K562 (cell line): ENCODE measurements around the gene ZNF548. TPM values are rescaled to one million over a fixed set of nuclear protein-coding genes. Genes with fewer than 3 reads are reported as not detected.

Experiments used
- CCNT2 ChIP-seq: IDR thresholded peaks from 2 replicates; pipeline ENCODE4 v1.6.1; 2011; ENCODE audit warnings: borderline replicate concordance, low read depth, mild to moderate bottlenecking, moderate library complexity, mixed read lengths, low read length; ENCODE audit not compliant: insufficient read length; ENCODE audit errors: extremely low read depth
- CEBPG ChIP-seq, 3 experiments: fragments of 200-800 bp in 1 of 3; sonication (Bioruptor generic) in 1 of 3; sonication (generic) in 1 of 3; formaldehyde crosslinking in 1 of 3; IDR thresholded peaks in 2 of 3; conservative IDR thresholded peaks in 1 of 3; 2 replicates each; pipeline versions ENCODE4 v1.6.1 to v1.8.0; 2016 to 2022; ENCODE audit warnings: missing compliant biosample characterization in 2 of 3, missing genetic modification characterization in 2 of 3, mild to moderate bottlenecking in 1 of 3, missing genetic modification reagents in 1 of 3
- CTBP1 ChIP-seq: fragments of 450-650 bp; IDR thresholded peaks from 2 replicates; pipeline ENCODE4 v1.6.1; 2016; ENCODE audit warnings: borderline replicate concordance
- MNT ChIP-seq, 2 experiments: fragments of 450-650 bp; conservative IDR thresholded peaks; 2 replicates each; pipeline ENCODE4 v1.6.1; 2017; ENCODE audit warnings: mild to moderate bottlenecking in 2 of 2, moderate library complexity in 2 of 2
- POLR2A ChIP-seq: fragments of 450-650 bp; conservative IDR thresholded peaks from 2 replicates; pipeline ENCODE4 v1.6.1; 2016
- SIN3A ChIP-seq, 2 experiments: fragments of 150-350 bp in 1 of 2; IDR thresholded peaks; 2 replicates each; pipeline ENCODE4 v1.6.1; 2011 to 2016; ENCODE audit warnings: borderline replicate concordance in 2 of 2, low read depth in 2 of 2, low read length in 2 of 2, mild to moderate bottlenecking in 2 of 2, moderate library complexity in 2 of 2; ENCODE audit not compliant: control insufficient read depth in 1 of 2
- SMARCE1 ChIP-seq: fragments of 450-650 bp; IDR thresholded peaks from 2 replicates; pipeline ENCODE4 v1.7.1; 2016; ENCODE audit warnings: mild to moderate bottlenecking
- ZBTB40 ChIP-seq, 2 experiments: fragments of 450-650 bp in 1 of 2; sonication (generic) in 1 of 2; formaldehyde crosslinking in 1 of 2; IDR thresholded peaks; 2 replicates each; pipeline versions ENCODE4 v1.7.1 to v1.9.0; 2016 to 2022; ENCODE audit warnings: inconsistent platforms in 1 of 2, mild to moderate bottlenecking in 1 of 2, missing genetic modification reagents in 1 of 2
- polyA plus RNA-seq, 8 experiments: library from polyadenylated mRNA; depleted of rRNA in 4 of 8; stranded (reverse) in 5 of 8; unstranded in 3 of 8; fragments of >200 nt; fragmentation: Nextera tagmentation in 2 of 8; fragmentation: Illumina TruSeq in 1 of 8; extraction: Ambion mirVana in 2 of 8; extraction: Trizol in 1 of 8; gene quantifications; 2 replicates each; pipeline versions ENCODE4 v1.2.1 to v1.2.3, GENCODE V29; 2011 to 2014; ENCODE audit warnings: inconsistent platforms in 1 of 8, missing spikeins in 1 of 8
- total RNA-seq, 7 experiments: library from RNA; depleted of rRNA in 6 of 7; stranded (reverse); fragments of >200 nt in 6 of 7; fragmentation: Illumina TruSeq in 2 of 7; extraction: Trizol in 2 of 7; gene quantifications; 2 replicates each; pipeline versions ENCODE4 v1.2.1 to v1.2.3, GENCODE V29; 2011 to 2021; ENCODE audit warnings: low replicate concordance in 1 of 7
- TF ChIP-seq, protein P1 (sequence below): conservative IDR thresholded peaks from 2 replicates; pipeline ENCODE4 v1.6.1; 2011; ENCODE audit warnings: low read depth, mild to moderate bottlenecking, low read length; ENCODE audit not compliant: control insufficient read depth
- TF ChIP-seq, protein P2 (sequence below): fragments of 200-800 bp; sonication (Bioruptor generic); IDR thresholded peaks from 2 replicates; pipeline ENCODE4 v1.6.1; 2017; ENCODE audit warnings: missing genetic modification characterization, missing compliant biosample characterization

ZNF548 gene
- total and polyA plus RNA-seq, 9 of the 15 experiments (the other 6 are each of a cell fraction or from before 2014, with no cell fraction given), result 1.5 to 8.7 (median 4.5) TPM

DNA sequence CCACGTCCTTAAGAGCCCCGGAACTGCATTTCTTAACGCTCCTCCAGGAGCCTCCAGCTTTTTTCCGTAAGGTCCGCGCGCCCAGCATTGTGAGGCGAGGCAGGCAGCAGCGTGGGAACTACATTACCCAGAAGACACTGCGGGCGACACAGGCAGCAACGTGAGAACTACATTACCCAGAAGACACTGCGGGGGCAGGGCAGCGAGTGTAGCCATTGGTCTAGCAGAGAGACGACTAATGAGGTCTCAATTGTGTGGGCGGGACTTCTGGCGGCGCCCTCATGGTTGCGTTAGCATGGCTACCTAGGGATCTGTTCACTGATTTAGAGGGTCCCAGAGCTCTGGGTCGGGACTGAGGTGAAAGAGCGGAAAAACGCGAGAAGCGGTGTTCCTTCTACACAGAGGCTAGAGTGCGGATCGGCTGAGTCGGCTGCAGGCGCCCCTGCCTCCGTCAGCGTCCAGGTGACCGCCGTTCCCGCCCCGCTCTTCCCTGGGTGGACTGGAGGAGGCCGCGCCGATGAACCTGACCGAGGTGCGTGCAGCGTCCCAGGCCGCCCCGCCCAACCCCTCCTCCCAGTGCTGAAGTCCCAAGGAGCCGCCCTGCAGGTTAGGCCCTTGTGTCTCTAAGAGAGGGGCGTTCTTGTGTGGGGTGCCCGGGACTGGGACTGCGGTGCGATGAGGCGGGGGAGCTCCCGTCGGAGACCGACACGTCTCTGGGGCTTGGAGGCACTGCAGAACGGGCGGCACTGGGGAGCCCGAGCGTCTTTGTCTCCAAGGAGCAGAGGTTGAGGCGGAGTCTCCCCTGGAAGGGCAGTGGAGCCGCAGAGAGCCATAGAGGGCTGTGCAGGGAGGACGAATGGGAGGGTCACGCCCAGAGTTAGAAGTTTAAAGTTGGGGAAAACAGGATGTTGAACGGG, 45.7 kb downstream of the ZNF548 start, which contains the start of gene ZNF749 (continued):
- TF ChIP-seq CCNT2 (peak; percentile 18), MNT (conservative IDR thresholded peaks at IDR 0.05) (peak; percentile 80 to 89; a peak in 3 of 4 replicates), SIN3A (IDR thresholded peaks at IDR 0.05; ENCODE audit: borderline replicate concordance in 2 of 2, control insufficient read depth in 1 of 2, low read depth in 2 of 2, low read length in 2 of 2) (peak; percentile 30 to 42; a peak in 2 of 4 replicates), POLR2A (peak; percentile 83), CEBPG (CRISPR knock-in tag; IDR thresholded peaks at IDR 0.05) (no peak), CEBPG (tag; conservative IDR thresholded peaks at IDR 0.05 in 1 of 2, IDR thresholded peaks at IDR 0.05 in 1 of 2) (peak in 1 of 2 experiments; percentile 43; a peak in 1 of 4 replicates), CTBP1 (peak; percentile 34; the same call in 1 of the 2 replicates), SMARCE1 (no peak), ZBTB40 (IDR thresholded peaks at IDR 0.05) (peak; percentile 79), ZBTB40 (CRISPR knock-in tag; IDR thresholded peaks at IDR 0.05) (no peak)
- TF ChIP-seq, protein P1, sequence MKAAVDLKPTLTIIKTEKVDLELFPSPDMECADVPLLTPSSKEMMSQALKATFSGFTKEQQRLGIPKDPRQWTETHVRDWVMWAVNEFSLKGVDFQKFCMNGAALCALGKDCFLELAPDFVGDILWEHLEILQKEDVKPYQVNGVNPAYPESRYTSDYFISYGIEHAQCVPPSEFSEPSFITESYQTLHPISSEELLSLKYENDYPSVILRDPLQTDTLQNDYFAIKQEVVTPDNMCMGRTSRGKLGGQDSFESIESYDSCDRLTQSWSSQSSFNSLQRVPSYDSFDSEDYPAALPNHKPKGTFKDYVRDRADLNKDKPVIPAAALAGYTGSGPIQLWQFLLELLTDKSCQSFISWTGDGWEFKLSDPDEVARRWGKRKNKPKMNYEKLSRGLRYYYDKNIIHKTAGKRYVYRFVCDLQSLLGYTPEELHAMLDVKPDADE, result peak; percentile 97
- TF ChIP-seq, protein P2, sequence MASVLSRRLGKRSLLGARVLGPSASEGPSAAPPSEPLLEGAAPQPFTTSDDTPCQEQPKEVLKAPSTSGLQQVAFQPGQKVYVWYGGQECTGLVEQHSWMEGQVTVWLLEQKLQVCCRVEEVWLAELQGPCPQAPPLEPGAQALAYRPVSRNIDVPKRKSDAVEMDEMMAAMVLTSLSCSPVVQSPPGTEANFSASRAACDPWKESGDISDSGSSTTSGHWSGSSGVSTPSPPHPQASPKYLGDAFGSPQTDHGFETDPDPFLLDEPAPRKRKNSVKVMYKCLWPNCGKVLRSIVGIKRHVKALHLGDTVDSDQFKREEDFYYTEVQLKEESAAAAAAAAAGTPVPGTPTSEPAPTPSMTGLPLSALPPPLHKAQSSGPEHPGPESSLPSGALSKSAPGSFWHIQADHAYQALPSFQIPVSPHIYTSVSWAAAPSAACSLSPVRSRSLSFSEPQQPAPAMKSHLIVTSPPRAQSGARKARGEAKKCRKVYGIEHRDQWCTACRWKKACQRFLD (CRISPR knock-in tag), result peak; percentile 69; the same call in 1 of the 2 replicates
